Fibroblast of lung (primary cell): ENCODE data around the gene SMG6. TPM values are rescaled to one million over a fixed set of nuclear protein-coding genes. Genes with fewer than 3 reads are reported as not detected.

ENCODE experiments used
- DNase-seq, 2 donors: peaks; one replicate each; pipeline versions ENCODE4 v3.0.0 to v3.0.0-alpha.2; 2010; ENCODE audit warnings: low read depth in 2 of 2
- H2AFZ ChIP-seq: 2 replicates; pipeline ENCODE4 v1.5.1; 2012; ENCODE audit warnings: low read length, control low read depth, inconsistent platforms
- H3K27ac ChIP-seq: 2 replicates; pipeline ENCODE4 v1.5.1; 2011; ENCODE audit warnings: low read length, control low read depth; ENCODE audit not compliant: insufficient read depth
- H3K27me3 ChIP-seq: 2 replicates; pipeline ENCODE4 v1.5.1; 2011; ENCODE audit warnings: mild to moderate bottlenecking, low read length; ENCODE audit not compliant: control insufficient read depth, insufficient read depth
- H3K36me3 ChIP-seq: 2 replicates; pipeline ENCODE4 v1.5.1; 2011; ENCODE audit warnings: low read length; ENCODE audit not compliant: control insufficient read depth, insufficient read depth
- H3K4me1 ChIP-seq: 2 replicates; pipeline ENCODE4 v1.5.1; 2011; ENCODE audit warnings: low read length; ENCODE audit not compliant: control insufficient read depth, insufficient read depth; ENCODE audit errors: extremely low read depth
- H3K4me2 ChIP-seq: 2 replicates; pipeline ENCODE4 v1.5.1; 2011; ENCODE audit warnings: low read length, control low read depth; ENCODE audit not compliant: insufficient read depth; ENCODE audit errors: extremely low read depth
- H3K4me3 ChIP-seq, 4 experiments: fragments of 200-600 bp in 1 of 4; sonication (generic) in 1 of 4; replicated peaks in 1 of 4; 2 replicates each; pipeline ENCODE4 v1.5.1; 2011 to 2016; ENCODE audit warnings: low read length in 4 of 4, low read depth in 3 of 4, mild to moderate bottlenecking in 3 of 4, control low read depth in 2 of 4, inconsistent platforms in 1 of 4, mixed read lengths in 1 of 4; ENCODE audit not compliant: insufficient read depth in 1 of 4; ENCODE audit errors: control extremely low read depth in 1 of 4
- H3K79me2 ChIP-seq: 2 replicates; pipeline ENCODE4 v1.5.1; 2012; ENCODE audit warnings: mild to moderate bottlenecking, low read length, inconsistent platforms; ENCODE audit not compliant: control insufficient read depth, insufficient read depth
- H3K9ac ChIP-seq: 2 replicates; pipeline ENCODE4 v1.5.1; 2011; ENCODE audit warnings: mild to moderate bottlenecking, low read length, control low read depth; ENCODE audit not compliant: insufficient read depth
- H3K9me3 ChIP-seq: 2 replicates; pipeline ENCODE4 v1.5.1; 2012; ENCODE audit warnings: low read depth, low read length; ENCODE audit not compliant: control insufficient read depth, insufficient read depth
- H4K20me1 ChIP-seq: 2 replicates; pipeline ENCODE4 v1.5.1; 2011; ENCODE audit warnings: low read length; ENCODE audit not compliant: control insufficient read depth, insufficient read depth; ENCODE audit errors: extremely low read depth
- EZH2 ChIP-seq: IDR thresholded peaks from 2 replicates; pipeline ENCODE4 v1.5.1; 2012; ENCODE audit warnings: low read length, control low read depth, mild to moderate bottlenecking; ENCODE audit errors: missing control alignments
- polyA plus RNA-seq, 2 donors: library from polyadenylated mRNA; depleted of rRNA in 1 of 2; stranded (reverse) in 1 of 2; unstranded in 1 of 2; fragments of >200 nt; gene quantifications; 2 replicates each; pipeline ENCODE4 v1.2.1, GENCODE V29; 2011 to 2012; ENCODE audit warnings: missing spikeins in 1 of 2
- total RNA-seq: library from RNA; depleted of rRNA; stranded (reverse); fragments of >200 nt; gene quantifications from 2 replicates; pipeline ENCODE4 v1.2.1, GENCODE V29; 2014
- TF ChIP-seq, protein P1 (sequence below), 2 donors: IDR thresholded peaks in 1 of 2; conservative IDR thresholded peaks in 1 of 2; 1 replicate in 1 of 2; 2 replicates in 1 of 2; pipeline ENCODE4 v1.5.1; 2011 to 2012; ENCODE audit warnings: low read length in 2 of 2, control low read depth in 1 of 2, inconsistent platforms in 1 of 2, low read depth in 1 of 2, mild to moderate bottlenecking in 1 of 2

SMG6 gene
- total and polyA plus RNA-seq, 2 donors (not counting 1 experiment from before 2014, with no cell fraction given): 14.7 to 29.9 TPM

DNA sequence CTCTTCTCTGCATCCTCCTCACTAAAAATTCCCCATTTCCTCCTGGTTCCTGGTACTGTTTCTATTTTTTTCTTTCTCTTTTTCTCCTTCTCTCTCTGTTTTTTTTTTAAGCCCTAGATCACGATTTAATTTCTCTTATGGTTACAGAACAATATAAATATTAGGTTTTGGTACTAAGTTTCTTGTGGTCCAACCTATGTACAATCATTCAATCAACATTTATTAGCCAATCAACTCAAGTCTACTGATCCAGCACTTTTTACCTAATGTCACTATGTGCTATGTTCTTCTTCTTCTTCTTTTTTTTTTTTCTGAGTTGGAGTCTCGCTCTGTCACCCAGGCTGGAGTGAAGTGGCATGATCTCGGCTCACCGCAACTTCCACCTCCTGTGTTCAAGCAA lies 291.1 kb downstream of the SMG6 start:
- Histone ChIP-seq H3K79me2 (no peaks in the 10 kb centered on the region), H3K9me3 (no peaks in the 10 kb centered on the region), H3K4me1 (peaks cover 5% of the 10 kb centered on the region), H3K4me3 (no peak overlapping the region), H3K27ac (no peak overlapping the region), H3K36me3 (no peaks in the 10 kb centered on the region), H2AFZ (no peak overlapping the region), H3K9ac (no peak overlapping the region), H3K27me3 (peaks cover 5% of the 10 kb centered on the region), H4K20me1 (no peaks in the 10 kb centered on the region), H3K4me2 (no peak overlapping the region)
- TF ChIP-seq EZH2: no peak
- TF ChIP-seq, protein P1, sequence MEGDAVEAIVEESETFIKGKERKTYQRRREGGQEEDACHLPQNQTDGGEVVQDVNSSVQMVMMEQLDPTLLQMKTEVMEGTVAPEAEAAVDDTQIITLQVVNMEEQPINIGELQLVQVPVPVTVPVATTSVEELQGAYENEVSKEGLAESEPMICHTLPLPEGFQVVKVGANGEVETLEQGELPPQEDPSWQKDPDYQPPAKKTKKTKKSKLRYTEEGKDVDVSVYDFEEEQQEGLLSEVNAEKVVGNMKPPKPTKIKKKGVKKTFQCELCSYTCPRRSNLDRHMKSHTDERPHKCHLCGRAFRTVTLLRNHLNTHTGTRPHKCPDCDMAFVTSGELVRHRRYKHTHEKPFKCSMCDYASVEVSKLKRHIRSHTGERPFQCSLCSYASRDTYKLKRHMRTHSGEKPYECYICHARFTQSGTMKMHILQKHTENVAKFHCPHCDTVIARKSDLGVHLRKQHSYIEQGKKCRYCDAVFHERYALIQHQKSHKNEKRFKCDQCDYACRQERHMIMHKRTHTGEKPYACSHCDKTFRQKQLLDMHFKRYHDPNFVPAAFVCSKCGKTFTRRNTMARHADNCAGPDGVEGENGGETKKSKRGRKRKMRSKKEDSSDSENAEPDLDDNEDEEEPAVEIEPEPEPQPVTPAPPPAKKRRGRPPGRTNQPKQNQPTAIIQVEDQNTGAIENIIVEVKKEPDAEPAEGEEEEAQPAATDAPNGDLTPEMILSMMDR (conservative IDR thresholded peaks at IDR 0.05 in 1 of 2, IDR thresholded peaks at IDR 0.05 in 1 of 2; ENCODE audit: low read depth in 1 of 2, low read length in 2 of 2): no peak
- DNase-seq: no peak

DNA sequence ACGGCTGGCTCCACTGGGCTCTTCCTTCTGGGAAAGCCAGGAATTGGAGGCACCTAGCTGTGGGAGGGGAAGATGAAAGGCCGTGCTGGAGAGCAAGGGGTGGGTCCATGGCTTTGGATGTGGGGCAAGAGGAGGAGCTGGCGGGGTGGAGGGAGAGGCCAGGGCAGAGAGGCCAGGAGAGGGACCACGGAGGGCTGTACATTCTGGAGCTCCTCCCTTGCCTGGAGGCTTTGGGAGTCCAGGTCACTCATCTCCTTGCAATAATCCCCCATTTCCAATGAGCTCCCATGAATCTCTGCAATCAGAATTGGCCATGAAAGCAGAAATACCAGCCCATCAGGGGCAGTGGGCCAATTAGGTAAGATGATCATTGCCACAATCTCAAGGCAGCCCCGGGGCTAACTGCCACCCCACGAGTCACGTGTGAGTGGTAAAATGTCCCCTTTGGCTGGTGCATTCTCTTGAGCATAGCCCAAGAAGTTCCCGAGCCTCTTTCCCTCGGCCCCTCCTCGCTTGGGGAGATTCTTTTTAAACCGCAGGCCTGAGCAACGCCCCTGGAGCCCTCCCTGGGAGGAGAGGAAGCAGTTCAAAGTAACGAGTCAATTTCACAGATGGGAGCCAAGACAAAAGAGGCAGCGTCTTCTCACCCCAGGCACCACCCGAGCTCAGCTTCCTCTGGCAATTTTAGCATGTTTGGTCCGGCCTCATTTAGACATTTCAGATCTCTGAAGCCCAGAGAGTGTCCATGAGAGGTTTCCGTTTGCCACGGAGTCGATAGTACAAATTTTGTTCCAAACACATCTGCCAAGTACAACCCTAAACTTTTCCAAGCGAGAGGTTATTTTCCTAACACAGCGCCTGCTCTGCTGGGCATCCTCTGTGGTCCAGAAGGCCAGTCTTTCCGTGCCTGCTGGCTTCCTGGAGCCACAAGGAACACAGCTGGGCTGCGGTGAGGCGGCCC lies 291.9 kb downstream of the SMG6 start:
- peak overlapping the region in 1 of 4 experiments; percentile 20 for H3K4me3 ChIP-seq
- peak overlapping the region; percentile 64 for H3K4me2 ChIP-seq
- H2AFZ ChIP-seq: peak overlapping the region; percentile 80
- no peak overlapping the region for H3K27ac ChIP-seq
- DNase-seq: peak; percentile 63 to 76
- H3K4me1 ChIP-seq: peaks cover 5% of the 10 kb centered on the region
- H3K36me3 ChIP-seq: no peaks in the 10 kb centered on the region
- no peaks in the 10 kb centered on the region for H4K20me1 ChIP-seq
- TF ChIP-seq, protein P1 (conservative IDR thresholded peaks at IDR 0.05 in 1 of 2, IDR thresholded peaks at IDR 0.05 in 1 of 2; ENCODE audit: low read depth in 1 of 2, low read length in 2 of 2): no peak
- no peak for TF ChIP-seq EZH2
- peaks cover 2% of the 10 kb centered on the region for H3K27me3 ChIP-seq
- no peaks in the 10 kb centered on the region for H3K79me2 ChIP-seq
- no peaks in the 10 kb centered on the region for H3K9me3 ChIP-seq
- no peak overlapping the region for H3K9ac ChIP-seq

Other genes starting within 250 kb of the SMG6 start
- 29.1 and 30.0 TPM in 2 replicates for gene HIC1, start 248.7 kb downstream of the SMG6 start, total RNA-seq
- 8.2 and 11.3 TPM in 2 replicates for gene HIC1, start 248.7 kb downstream of the SMG6 start, polyA plus RNA-seq
- gene SRR, start 165 bp upstream of the SMG6 start, total RNA-seq: 14.1 and 15.0 TPM in 2 replicates
- gene SRR, start 165 bp upstream of the SMG6 start, polyA plus RNA-seq: 22.3 and 26.0 TPM in 2 replicates
- gene TSR1, start 32.7 kb upstream of the SMG6 start, total RNA-seq: 42.4 and 47.3 TPM in 2 replicates
- gene TSR1, start 32.7 kb upstream of the SMG6 start, polyA plus RNA-seq: 13.7 and 16.9 TPM in 2 replicates
- gene SGSM2, start 33.7 kb upstream of the SMG6 start, total RNA-seq: 25.7 and 31.5 TPM in 2 replicates
- gene SGSM2, start 33.7 kb upstream of the SMG6 start, polyA plus RNA-seq: 16.2 and 23.4 TPM in 2 replicates
- 4.9 and 8.4 TPM in 2 replicates for gene MNT, start 97.3 kb upstream of the SMG6 start, total RNA-seq
- gene MNT, start 97.3 kb upstream of the SMG6 start, polyA plus RNA-seq: 1.7 and 2.2 TPM in 2 replicates
- gene METTL16, start 208.1 kb upstream of the SMG6 start, total RNA-seq: 12.2 and 12.8 TPM in 2 replicates
- gene METTL16, start 208.1 kb upstream of the SMG6 start, polyA plus RNA-seq: 13.4 and 15.4 TPM in 2 replicates